ENCODE measurements around the gene GHDC. TPM values are rescaled to one million over a fixed set of nuclear protein-coding genes. Genes with fewer than 3 reads are reported as not detected.
"Not testable (repeated sequence)": the region's sequence is repeated elsewhere in the genome, so short reads cannot be mapped to it uniquely, and the experiment has no call there.

Gene GHDC
- polyA plus RNA-seq, 1 donor (not counting 4 experiments of a cell fraction or from before 2014, with no cell fraction given): 2.7 TPM

DNA sequence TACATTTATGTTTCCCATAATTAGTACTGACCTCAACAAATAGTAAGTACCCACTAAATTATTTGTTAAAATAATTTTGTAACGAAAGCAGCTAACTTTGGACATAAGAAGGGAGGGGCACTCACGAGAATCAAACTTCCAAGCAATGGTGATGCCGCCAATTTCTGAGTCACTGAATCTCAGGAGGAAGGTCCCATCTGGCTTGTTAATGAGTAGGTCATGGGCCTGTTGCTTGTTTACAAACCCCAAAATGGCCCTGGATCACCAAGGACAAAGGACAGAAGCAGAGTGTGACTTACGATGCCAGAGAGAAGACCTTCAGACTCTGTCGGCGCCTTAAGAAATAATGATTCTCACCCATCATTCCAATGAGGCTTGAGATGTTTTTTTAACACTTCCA is 15.8 kb upstream of the GHDC start:
- H3K4me2 ChIP-seq (ENCODE audit: control insufficient read depth, extremely low read depth, insufficient read depth, low read depth, low read length): no peak overlapping the region
- H3K9ac ChIP-seq (ENCODE audit: control insufficient read depth, extremely low read depth, insufficient read depth, low read length): no peak overlapping the region
- FAIRE-seq (no peak), DNase-seq (ENCODE audit: low read depth, low spot score) (no peak)
- dilution Hi-C loops (cut with MboI; ENCODE audit: extremely low pct_ligation_motif_present, low sequenced_read_pairs): no loop called here
- no peaks in the 10 kb centered on the region for H3K79me2 ChIP-seq (ENCODE audit: control insufficient read depth, insufficient read depth, low read length)
- no peaks in the 10 kb centered on the region for H4K20me1 ChIP-seq (ENCODE audit: control insufficient read depth, extremely low read depth, insufficient read depth, low read length)
- H3K27me3 ChIP-seq (ENCODE audit: control insufficient read depth, extremely low read depth, insufficient read depth, low read length): no peaks in the 10 kb centered on the region
- no peaks in the 10 kb centered on the region for H3K9me3 ChIP-seq (ENCODE audit: control insufficient read depth, low read depth, low read length)
- H3K9me1 ChIP-seq (ENCODE audit: control insufficient read depth, extremely low read depth, insufficient read depth, low read length): no peaks in the 10 kb centered on the region
- no peak overlapping the region for H3K4me3 ChIP-seq (ENCODE audit: control insufficient read depth in 2 of 3, extremely low read depth in 1 of 3, insufficient read depth in 2 of 3, low read depth in 1 of 3, low read length in 3 of 3)
- TF ChIP-seq EZH2 (IDR thresholded peaks at IDR 0.05; ENCODE audit: low read length): no peak
- TF ChIP-seq, protein P1, sequence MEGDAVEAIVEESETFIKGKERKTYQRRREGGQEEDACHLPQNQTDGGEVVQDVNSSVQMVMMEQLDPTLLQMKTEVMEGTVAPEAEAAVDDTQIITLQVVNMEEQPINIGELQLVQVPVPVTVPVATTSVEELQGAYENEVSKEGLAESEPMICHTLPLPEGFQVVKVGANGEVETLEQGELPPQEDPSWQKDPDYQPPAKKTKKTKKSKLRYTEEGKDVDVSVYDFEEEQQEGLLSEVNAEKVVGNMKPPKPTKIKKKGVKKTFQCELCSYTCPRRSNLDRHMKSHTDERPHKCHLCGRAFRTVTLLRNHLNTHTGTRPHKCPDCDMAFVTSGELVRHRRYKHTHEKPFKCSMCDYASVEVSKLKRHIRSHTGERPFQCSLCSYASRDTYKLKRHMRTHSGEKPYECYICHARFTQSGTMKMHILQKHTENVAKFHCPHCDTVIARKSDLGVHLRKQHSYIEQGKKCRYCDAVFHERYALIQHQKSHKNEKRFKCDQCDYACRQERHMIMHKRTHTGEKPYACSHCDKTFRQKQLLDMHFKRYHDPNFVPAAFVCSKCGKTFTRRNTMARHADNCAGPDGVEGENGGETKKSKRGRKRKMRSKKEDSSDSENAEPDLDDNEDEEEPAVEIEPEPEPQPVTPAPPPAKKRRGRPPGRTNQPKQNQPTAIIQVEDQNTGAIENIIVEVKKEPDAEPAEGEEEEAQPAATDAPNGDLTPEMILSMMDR (optimal IDR thresholded peaks at IDR 0.05 in 1 of 3, IDR thresholded peaks at IDR 0.05 in 1 of 3, conservative IDR thresholded peaks at IDR 0.05 in 1 of 3; ENCODE audit: extremely low read depth in 1 of 3, insufficient read depth in 2 of 3, low read length in 3 of 3): no peak
- no peaks in the 10 kb centered on the region for H3K4me1 ChIP-seq (ENCODE audit: control insufficient read depth, extremely low read depth, insufficient read depth, low read length)
- peaks cover 2 to 5% of the 10 kb centered on the region in 2 experiments for H3K36me3 ChIP-seq (ENCODE audit: control insufficient read depth in 2 of 2, extremely low read depth in 1 of 2, insufficient read depth in 2 of 2, low read length in 2 of 2)
- H2AFZ ChIP-seq (ENCODE audit: control insufficient read depth, low read length): no peak overlapping the region
- no peak overlapping the region for H3K27ac ChIP-seq (ENCODE audit: control insufficient read depth, insufficient read depth, low read length)

DNA sequence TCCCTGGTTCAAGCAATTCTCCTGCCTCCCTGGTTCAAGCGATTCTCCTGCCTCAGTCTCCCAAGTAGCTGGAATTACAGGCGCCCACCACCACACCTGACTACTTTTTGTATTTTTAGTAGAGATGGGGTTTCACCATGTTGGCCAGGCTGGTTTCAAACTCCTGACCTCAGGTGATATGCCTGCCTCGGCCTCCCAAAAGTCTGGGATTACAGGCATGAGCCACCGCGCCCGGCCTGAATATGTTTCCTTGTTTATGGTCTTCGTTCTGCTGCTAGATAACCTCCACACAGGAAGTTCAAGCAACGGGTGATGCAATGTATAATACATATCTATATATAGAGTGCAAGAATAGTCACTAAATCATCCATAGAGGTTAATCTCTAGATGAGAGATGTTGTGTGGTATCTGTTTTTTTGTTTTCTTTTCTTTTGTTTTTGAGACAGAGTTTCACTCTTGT is 11.9 kb upstream of the GHDC start:
- H3K4me1 ChIP-seq (ENCODE audit: control insufficient read depth, extremely low read depth, insufficient read depth, low read length); DNase-seq (ENCODE audit: low read depth, low spot score); H3K9me1 ChIP-seq (ENCODE audit: control insufficient read depth, extremely low read depth, insufficient read depth, low read length); H3K9ac ChIP-seq (ENCODE audit: control insufficient read depth, extremely low read depth, insufficient read depth, low read length); H2AFZ ChIP-seq (ENCODE audit: control insufficient read depth, low read length); H3K36me3 ChIP-seq (ENCODE audit: control insufficient read depth in 2 of 2, extremely low read depth in 1 of 2, insufficient read depth in 2 of 2, low read length in 2 of 2); H3K4me2 ChIP-seq (ENCODE audit: control insufficient read depth, extremely low read depth, insufficient read depth, low read depth, low read length); dilution Hi-C loops (cut with MboI; ENCODE audit: extremely low pct_ligation_motif_present, low sequenced_read_pairs); H3K4me3 ChIP-seq (ENCODE audit: control insufficient read depth in 2 of 3, extremely low read depth in 1 of 3, insufficient read depth in 2 of 3, low read depth in 1 of 3, low read length in 3 of 3); H3K27me3 ChIP-seq (ENCODE audit: control insufficient read depth, extremely low read depth, insufficient read depth, low read length); H3K79me2 ChIP-seq (ENCODE audit: control insufficient read depth, insufficient read depth, low read length); H3K27ac ChIP-seq (ENCODE audit: control insufficient read depth, insufficient read depth, low read length); H4K20me1 ChIP-seq (ENCODE audit: control insufficient read depth, extremely low read depth, insufficient read depth, low read length); H3K9me3 ChIP-seq (ENCODE audit: control insufficient read depth, low read depth, low read length); FAIRE-seq: not testable (repeated sequence)

DNA sequence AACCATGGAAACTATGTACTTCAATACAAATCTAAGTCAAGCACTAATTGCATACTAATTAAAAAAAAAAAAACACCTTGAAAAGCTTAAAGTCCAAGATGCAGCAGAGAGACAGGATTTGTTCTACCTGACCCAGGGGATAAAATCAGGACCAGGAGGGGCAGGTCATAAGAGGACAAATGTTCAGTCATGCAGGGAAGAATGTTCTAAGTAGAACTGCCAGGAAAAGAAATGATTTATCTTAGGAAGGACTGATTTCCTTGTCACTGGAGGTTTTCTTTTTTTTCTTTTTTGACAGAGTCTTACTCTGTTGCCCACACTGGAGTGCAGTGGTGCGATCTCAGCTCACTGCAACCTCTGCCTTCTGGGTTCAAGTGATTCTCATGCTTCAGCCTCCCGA is 9.1 kb upstream of the GHDC start:
- Histone ChIP-seq H3K9me1 (ENCODE audit: control insufficient read depth, extremely low read depth, insufficient read depth, low read length) (no peaks in the 10 kb centered on the region), H3K4me1 (ENCODE audit: control insufficient read depth, extremely low read depth, insufficient read depth, low read length) (no peaks in the 10 kb centered on the region), H3K9me3 (ENCODE audit: control insufficient read depth, low read depth, low read length) (no peaks in the 10 kb centered on the region), H3K27ac (ENCODE audit: control insufficient read depth, insufficient read depth, low read length) (no peak overlapping the region), H3K4me2 (ENCODE audit: control insufficient read depth, extremely low read depth, insufficient read depth, low read depth, low read length) (no peak overlapping the region), H3K36me3 (ENCODE audit: control insufficient read depth in 2 of 2, extremely low read depth in 1 of 2, insufficient read depth in 2 of 2, low read length in 2 of 2) (peaks cover 0 to 2% of the 10 kb centered on the region in 2 experiments), H3K79me2 (ENCODE audit: control insufficient read depth, insufficient read depth, low read length) (no peaks in the 10 kb centered on the region), H3K9ac (ENCODE audit: control insufficient read depth, extremely low read depth, insufficient read depth, low read length) (no peak overlapping the region), H3K27me3 (ENCODE audit: control insufficient read depth, extremely low read depth, insufficient read depth, low read length) (no peaks in the 10 kb centered on the region), H2AFZ (ENCODE audit: control insufficient read depth, low read length) (no peak overlapping the region), H3K4me3 (ENCODE audit: control insufficient read depth in 2 of 3, extremely low read depth in 1 of 3, insufficient read depth in 2 of 3, low read depth in 1 of 3, low read length in 3 of 3) (no peak overlapping the region), H4K20me1 (ENCODE audit: control insufficient read depth, extremely low read depth, insufficient read depth, low read length) (no peaks in the 10 kb centered on the region)
- dilution Hi-C loops (cut with MboI; ENCODE audit: extremely low pct_ligation_motif_present, low sequenced_read_pairs): no loop called here
- FAIRE-seq (no peak), DNase-seq (ENCODE audit: low read depth, low spot score) (no peak)
- no peak for TF ChIP-seq EZH2 (IDR thresholded peaks at IDR 0.05; ENCODE audit: low read length)
- TF ChIP-seq, protein P1 (optimal IDR thresholded peaks at IDR 0.05 in 1 of 3, IDR thresholded peaks at IDR 0.05 in 1 of 3, conservative IDR thresholded peaks at IDR 0.05 in 1 of 3; ENCODE audit: extremely low read depth in 1 of 3, insufficient read depth in 2 of 3, low read length in 3 of 3): no peak
